GM19452 (cell line): ENCODE measurements around the gene JAM3.
"Not testable (repeated sequence)": the region's sequence is repeated elsewhere in the genome, so short reads cannot be mapped to it uniquely, and the experiment has no call there.

Experiments used
- ATAC-seq: cut with Tn5 transposase; IDR thresholded peaks from one replicate; pipeline ENCODE4 v1.9.1; 2021; ENCODE audit not compliant: unreplicated experiment

Gene JAM3

GRCh38 chr11:134171951-134172350 is 103.1 kb downstream of the JAM3 start:
- ATAC-seq, result no peak

GRCh38 chr11:134173296-134173695 is 104.4 kb downstream of the JAM3 start:
- no peak for ATAC-seq

- no peak for ATAC-seq
Observed at GRCh38 chr11:134176284-134176683, 107.4 kb downstream of the JAM3 start.

- ATAC-seq, result no peak
Observed at GRCh38 chr11:134178032-134178674, 109.3 kb downstream of the JAM3 start.

GRCh38 chr11:134181707-134182106 is 112.8 kb downstream of the JAM3 start:
- ATAC-seq, result no peak

- not testable (repeated sequence) for ATAC-seq
Observed at GRCh38 chr11:134188092-134188491, 119.2 kb downstream of the JAM3 start.

GRCh38 chr11:134196756-134197155 is 127.9 kb downstream of the JAM3 start:
- no peak for ATAC-seq

GRCh38 chr11:134199531-134199930 is 130.7 kb downstream of the JAM3 start:
- ATAC-seq, result no peak

- no peak for ATAC-seq
Observed at GRCh38 chr11:134200688-134201087, 131.8 kb downstream of the JAM3 start.
